Activated naive CD4-positive, alpha-beta T cell treated with anti-CD3 and anti-CD28 coated beads, Interleukin-2, amount 50 U/mL, for 24 hours (primary cell): ENCODE data around the gene PIP4K2A.
A peak's percentile ranks its signal among the peaks of the same experiment; 100 is the strongest.
"Not testable (repeated sequence)": the region's sequence is repeated elsewhere in the genome, so short reads cannot be mapped to it uniquely, and the experiment has no call there.

Experiments used
- H3K27ac Mint-ChIP-seq: one replicate; pipeline ENCODE4 v1.8.0; 2021; ENCODE audit warnings: mild to moderate bottlenecking, mixed read lengths
- H3K27me3 Mint-ChIP-seq: one replicate; pipeline ENCODE4 v1.8.0; 2021; ENCODE audit warnings: mixed read lengths
- H3K36me3 Mint-ChIP-seq: one replicate; pipeline ENCODE4 v1.8.0; 2021; ENCODE audit warnings: mixed read lengths
- H3K4me1 Mint-ChIP-seq: one replicate; pipeline ENCODE4 v1.8.0; 2021; ENCODE audit warnings: mixed read lengths
- H3K4me3 Mint-ChIP-seq: one replicate; pipeline ENCODE4 v1.8.0; 2021; ENCODE audit warnings: mild to moderate bottlenecking, mixed read lengths
- H3K9me3 Mint-ChIP-seq: one replicate; pipeline ENCODE4 v1.8.0; 2021; ENCODE audit warnings: mixed read lengths

PIP4K2A gene

DNA sequence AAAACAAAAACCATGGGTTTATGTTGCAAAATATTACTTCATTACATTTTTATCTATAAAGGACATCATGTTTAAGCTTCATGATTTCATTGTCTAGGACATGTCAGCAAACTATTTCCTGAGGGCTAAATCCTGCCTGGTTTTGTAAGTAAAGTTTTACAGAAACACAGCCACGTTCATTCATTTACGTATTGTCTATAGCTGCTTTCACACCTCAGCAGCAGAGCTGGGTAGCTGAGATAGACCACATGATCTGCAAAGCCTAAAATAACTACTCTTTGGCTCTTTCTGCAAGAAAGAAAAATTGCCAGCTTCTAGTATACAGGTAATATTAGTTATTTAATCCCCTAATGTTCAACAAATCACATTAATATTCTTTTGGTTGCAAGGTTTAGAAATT, 12.7 kb upstream of the PIP4K2A start:
- H3K27me3 Mint-ChIP-seq, result no peaks in the 10 kb centered on the region
- H3K9me3 Mint-ChIP-seq, result no peaks in the 10 kb centered on the region
- H3K36me3 Mint-ChIP-seq, result no peaks in the 10 kb centered on the region
- peaks cover 25% of the 10 kb centered on the region for H3K4me1 Mint-ChIP-seq
- no peak overlapping the region for H3K4me3 Mint-ChIP-seq
- no peak overlapping the region for H3K27ac Mint-ChIP-seq

DNA sequence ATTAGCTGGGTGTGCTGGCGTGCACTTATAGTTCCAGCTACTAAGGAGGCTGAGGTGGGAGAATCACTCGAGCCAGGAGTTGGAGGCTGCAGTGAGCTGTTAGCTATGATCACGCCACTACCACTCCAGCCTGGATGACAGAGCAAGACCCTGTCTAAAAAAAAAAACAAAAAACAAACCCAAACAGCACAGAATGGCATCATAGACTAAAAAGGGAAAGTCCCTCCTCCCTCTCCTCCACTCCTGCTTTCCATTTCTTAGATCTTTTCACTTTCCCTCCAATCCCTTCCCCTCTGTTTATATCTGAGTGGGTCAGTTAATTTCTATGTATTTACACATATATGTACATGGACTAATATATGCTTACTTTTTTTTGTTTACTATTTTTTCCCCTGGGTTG, 10.4 kb upstream of the PIP4K2A start:
- Mint-ChIP-seq H3K27ac (no peak overlapping the region), H3K4me1 (peaks cover 25% of the 10 kb centered on the region), H3K4me3 (no peak overlapping the region), H3K27me3 (no peaks in the 10 kb centered on the region), H3K36me3 (no peaks in the 10 kb centered on the region), H3K9me3 (no peaks in the 10 kb centered on the region)

DNA sequence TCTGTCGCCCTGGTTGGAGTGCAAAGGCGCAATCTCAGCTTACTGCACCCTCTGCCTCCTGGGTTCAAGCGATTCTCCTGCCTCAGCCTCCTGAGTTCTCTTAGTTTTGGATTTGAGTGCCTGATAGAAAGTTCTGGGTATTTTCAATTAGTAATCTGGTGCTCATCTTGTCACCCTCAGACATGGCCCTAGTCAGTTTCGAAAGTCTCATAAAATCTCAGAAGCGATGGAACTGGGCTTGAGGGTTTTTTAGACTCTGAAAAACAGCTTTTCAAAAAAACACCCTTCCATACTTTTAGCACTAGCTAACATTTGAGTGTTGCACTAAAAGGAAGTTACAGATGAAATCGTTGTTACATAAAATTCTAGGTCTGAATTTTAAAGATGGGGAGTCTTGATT, 9.4 kb upstream of the PIP4K2A start:
- H3K36me3 Mint-ChIP-seq, result no peaks in the 10 kb centered on the region
- no peaks in the 10 kb centered on the region for H3K9me3 Mint-ChIP-seq
- no peak overlapping the region for H3K27ac Mint-ChIP-seq
- peaks cover 25% of the 10 kb centered on the region for H3K4me1 Mint-ChIP-seq
- no peaks in the 10 kb centered on the region for H3K27me3 Mint-ChIP-seq
- no peak overlapping the region for H3K4me3 Mint-ChIP-seq

DNA sequence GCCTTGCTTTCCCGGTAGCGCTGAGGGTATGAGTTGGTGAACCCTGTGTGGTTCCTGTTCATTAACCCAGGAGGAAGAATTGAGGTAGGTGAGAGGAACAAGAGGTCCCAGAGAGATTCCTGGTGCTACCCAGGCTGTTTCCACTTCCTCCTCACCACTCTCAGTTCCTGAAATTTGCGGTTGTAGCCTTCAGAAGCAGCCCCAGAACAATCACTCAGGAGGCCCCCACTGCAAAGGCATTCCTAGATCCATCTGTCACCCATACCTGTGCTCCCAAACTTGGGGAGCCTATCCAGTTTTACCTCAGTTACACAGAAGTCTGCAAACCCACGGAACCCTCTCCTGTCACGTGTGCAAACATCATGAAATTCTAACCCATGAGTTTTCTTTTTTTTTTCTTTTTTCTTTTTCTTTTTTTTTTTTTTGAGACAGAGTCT, 9.0 kb upstream of the PIP4K2A start:
- H3K9me3 Mint-ChIP-seq, result no peaks in the 10 kb centered on the region
- H3K4me3 Mint-ChIP-seq, result no peak overlapping the region
- H3K36me3 Mint-ChIP-seq, result no peaks in the 10 kb centered on the region
- H3K27me3 Mint-ChIP-seq, result no peaks in the 10 kb centered on the region
- no peak overlapping the region for H3K27ac Mint-ChIP-seq
- peaks cover 25% of the 10 kb centered on the region for H3K4me1 Mint-ChIP-seq

DNA sequence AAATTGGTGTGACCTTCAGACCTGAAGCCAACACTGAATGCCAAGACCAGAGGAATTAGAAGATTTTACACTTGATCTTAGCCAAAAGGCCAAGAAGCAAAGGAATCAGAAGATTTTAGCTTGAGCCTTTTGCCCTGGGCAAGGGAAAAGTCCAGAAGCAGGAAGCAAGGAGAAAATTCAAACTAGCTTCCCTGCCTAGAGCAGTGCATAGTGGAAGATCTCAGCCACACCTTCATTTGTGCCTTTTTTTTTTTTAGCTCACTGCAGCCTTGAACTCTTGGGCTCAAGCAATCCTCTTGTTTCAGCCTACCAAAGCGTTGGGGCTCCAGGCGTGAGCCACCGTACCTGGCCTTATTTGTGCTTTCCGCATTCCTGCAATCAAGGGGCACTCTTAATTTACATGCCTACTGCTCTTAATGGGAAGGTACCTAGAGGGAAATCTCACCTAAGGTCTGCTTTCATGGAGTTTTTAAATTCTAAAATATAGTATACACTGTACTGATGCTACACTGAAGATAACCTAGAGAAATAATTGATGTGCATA, 8.3 kb upstream of the PIP4K2A start:
- Mint-ChIP-seq H3K4me1 (peaks cover 23% of the 10 kb centered on the region), H3K27ac (no peak overlapping the region), H3K4me3 (no peak overlapping the region), H3K9me3 (no peaks in the 10 kb centered on the region), H3K27me3 (no peaks in the 10 kb centered on the region), H3K36me3 (no peaks in the 10 kb centered on the region)

DNA sequence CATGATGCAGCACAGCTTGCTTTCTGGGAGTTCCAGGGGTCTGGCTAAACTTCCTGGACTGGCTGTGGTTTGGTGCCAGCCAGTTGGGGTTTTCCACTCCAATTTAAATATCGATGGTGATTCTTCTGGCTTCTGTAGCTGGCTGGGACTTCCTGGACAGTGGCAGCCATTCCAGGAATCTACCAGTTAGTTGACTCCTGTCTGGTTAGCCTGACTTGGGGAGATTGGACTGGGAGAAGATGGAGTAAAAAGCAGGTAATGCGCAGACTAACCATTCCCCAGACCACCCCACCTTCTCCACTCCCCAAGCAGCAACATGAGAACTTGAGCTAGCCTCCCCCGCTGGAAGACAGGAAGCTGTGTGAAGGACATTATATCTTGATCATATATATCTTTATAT, 6.3 kb upstream of the PIP4K2A start:
- no peaks in the 10 kb centered on the region for H3K27me3 Mint-ChIP-seq
- no peak overlapping the region for H3K27ac Mint-ChIP-seq
- no peaks in the 10 kb centered on the region for H3K9me3 Mint-ChIP-seq
- H3K4me3 Mint-ChIP-seq, result no peak overlapping the region
- peaks cover 19% of the 10 kb centered on the region for H3K4me1 Mint-ChIP-seq
- no peaks in the 10 kb centered on the region for H3K36me3 Mint-ChIP-seq

DNA sequence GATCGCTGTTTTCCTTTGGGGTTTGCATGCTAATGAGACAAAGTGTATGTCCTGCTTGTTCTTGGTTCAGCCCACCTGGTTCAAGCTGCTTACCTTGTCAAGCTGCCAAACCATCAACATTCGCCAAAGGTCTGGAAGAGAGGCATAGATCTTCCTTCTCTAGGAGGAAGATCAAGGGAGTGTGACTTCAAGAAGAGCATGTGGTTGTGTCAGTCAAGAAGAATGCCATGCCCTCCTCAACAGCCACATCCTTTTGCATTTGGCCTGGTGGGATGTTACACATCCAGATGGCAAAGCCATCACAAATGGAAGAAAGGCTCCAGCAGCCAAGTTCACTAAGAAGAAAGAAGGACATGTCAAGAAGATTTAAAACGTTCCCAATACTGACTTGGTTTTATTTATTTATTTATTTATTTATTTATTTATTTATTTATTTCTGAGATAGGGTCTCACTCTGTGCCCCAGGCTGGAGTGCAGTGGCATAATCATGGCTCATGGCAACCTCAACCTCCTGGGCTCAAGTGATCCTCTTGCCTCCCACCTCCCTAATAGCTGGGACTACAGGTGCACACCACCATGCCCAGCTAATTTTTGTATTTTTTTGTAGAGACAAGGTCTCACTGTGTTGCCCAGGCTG, 5.1 kb upstream of the PIP4K2A start:
- no peaks in the 10 kb centered on the region for H3K9me3 Mint-ChIP-seq
- H3K36me3 Mint-ChIP-seq, result no peaks in the 10 kb centered on the region
- H3K4me1 Mint-ChIP-seq, result peaks cover 17% of the 10 kb centered on the region
- H3K27me3 Mint-ChIP-seq, result no peaks in the 10 kb centered on the region
- H3K27ac Mint-ChIP-seq, result peak overlapping the region; percentile 81
- H3K4me3 Mint-ChIP-seq, result no peak overlapping the region

DNA sequence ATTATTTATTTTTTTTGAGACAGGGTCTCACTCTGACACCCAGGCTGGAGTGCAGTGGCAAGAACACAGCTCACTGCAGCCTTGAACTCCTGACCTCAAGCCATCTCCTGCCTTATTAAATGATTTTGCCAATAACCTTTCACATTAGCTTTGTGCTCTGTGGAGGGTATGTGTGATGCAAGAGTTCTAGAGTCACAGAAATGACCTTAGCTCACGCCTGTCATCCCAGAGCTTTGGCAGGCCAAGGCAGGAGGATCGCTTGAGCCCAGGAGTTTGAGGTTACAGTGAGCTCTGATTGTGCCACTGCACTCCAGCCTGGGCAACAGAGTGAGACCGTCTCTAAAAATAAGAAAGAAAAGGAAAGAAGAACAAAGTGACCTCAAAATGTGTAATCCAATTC, 4.3 kb upstream of the PIP4K2A start:
- peaks cover 14% of the 10 kb centered on the region for H3K4me1 Mint-ChIP-seq
- H3K4me3 Mint-ChIP-seq, H3K9me3 Mint-ChIP-seq, H3K27me3 Mint-ChIP-seq, H3K27ac Mint-ChIP-seq, H3K36me3 Mint-ChIP-seq: not testable (repeated sequence)

DNA sequence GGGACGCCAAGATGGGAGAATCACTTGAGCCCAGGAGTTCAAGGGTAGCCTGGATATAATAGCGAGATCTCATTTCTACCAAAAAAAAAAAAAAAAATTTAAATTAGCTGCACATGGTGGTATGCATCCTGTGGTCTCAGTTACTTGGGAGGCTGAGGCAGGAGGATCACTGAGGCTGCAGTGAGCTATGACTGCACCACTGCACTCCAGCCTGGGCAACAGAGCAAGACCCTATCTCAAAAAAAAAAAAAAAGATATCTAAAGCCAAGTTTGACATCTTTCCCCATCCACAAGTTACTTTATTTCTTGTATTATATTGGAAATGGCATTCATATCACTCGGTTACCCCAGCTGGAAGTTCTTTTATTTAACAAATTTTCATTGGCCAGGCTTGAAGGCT, 3.4 kb upstream of the PIP4K2A start:
- no peak overlapping the region for H3K27ac Mint-ChIP-seq

DNA sequence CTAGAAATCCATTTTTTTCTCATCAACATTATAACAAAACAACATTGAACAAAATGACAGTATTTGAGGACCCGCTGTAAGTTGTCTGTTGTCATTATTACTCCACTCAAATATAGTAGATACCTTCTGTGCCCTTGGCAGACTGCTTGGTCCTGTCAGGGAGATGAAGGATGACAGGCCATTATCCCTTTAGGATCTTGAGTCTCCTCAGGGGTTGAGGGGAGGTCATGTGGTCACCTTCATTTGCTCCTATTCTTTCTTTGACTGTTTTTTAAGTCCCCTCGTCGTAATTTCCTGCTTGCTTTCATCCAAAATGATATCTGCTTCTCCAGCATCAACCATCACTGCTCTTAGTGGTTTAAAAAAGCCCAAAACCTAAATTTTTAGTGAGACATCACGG, 2.6 kb upstream of the PIP4K2A start:
- Mint-ChIP-seq H3K4me3 (no peak overlapping the region), H3K9me3 (no peaks in the 10 kb centered on the region), H3K36me3 (no peaks in the 10 kb centered on the region), H3K27ac (no peak overlapping the region), H3K4me1 (peaks cover 10% of the 10 kb centered on the region), H3K27me3 (no peaks in the 10 kb centered on the region)

More for the DNA sequence above, 3.4 kb upstream of the PIP4K2A start:
- Mint-ChIP-seq H3K4me1 (peaks cover 5% of the 10 kb centered on the region), H3K4me3 (no peak overlapping the region), H3K27me3 (no peaks in the 10 kb centered on the region), H3K9me3 (no peaks in the 10 kb centered on the region), H3K36me3 (no peaks in the 10 kb centered on the region)

DNA sequence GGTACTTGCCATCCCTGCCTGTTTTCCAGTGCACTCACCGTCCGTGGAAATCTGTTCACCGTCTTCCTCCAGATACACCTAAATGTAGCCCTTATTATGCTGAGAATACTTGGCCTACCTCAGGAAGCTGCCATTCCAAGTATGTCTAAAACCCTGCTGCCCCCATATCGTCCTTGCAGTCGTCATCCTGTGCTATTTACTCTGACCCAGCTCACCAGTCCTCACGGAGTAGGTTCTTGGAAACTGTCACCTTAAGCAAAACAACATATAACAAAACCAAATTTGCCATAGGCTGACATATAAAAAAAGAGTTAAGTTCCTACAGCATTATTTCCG, 880 bp upstream of the PIP4K2A start:
- Mint-ChIP-seq H3K36me3 (peaks cover 2% of the 10 kb centered on the region), H3K4me3 (peak overlapping the region; percentile 82), H3K27ac (peak overlapping the region; percentile 76), H3K4me1 (peaks cover 27% of the 10 kb centered on the region), H3K27me3 (no peaks in the 10 kb centered on the region), H3K9me3 (no peaks in the 10 kb centered on the region)

DNA sequence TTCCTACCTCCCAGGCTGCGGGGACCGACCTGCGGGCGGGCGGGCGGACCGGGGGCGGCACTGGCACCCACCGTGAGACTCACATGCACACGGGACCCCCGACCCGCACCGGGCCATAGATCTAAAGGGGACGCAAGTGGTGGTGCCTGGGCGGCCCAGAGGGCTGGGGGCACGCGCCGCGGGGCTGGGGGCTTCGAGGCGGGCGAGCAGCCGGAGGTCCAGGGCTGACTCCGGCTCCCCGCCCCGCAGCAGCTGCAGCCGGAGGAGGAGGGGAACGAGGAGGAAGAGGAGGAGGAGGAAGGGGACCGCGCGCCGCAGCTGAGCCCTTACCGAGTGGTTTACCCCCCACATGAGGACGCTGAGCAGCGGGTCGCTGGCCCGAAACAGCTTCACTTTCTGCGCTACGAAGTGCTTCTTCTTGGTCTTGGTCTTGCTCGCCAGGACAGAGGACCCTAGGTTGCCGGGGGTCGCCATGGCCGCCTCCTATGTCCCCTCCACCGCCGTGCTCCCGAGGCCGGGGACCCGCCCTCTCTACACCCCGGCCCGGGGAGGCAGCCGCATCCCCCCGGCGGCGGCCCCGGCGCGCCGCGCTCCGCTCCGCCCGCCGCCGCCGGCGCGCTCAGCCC, 412 bp downstream of the PIP4K2A start:
- H3K9me3 Mint-ChIP-seq, result no peaks in the 10 kb centered on the region

DNA sequence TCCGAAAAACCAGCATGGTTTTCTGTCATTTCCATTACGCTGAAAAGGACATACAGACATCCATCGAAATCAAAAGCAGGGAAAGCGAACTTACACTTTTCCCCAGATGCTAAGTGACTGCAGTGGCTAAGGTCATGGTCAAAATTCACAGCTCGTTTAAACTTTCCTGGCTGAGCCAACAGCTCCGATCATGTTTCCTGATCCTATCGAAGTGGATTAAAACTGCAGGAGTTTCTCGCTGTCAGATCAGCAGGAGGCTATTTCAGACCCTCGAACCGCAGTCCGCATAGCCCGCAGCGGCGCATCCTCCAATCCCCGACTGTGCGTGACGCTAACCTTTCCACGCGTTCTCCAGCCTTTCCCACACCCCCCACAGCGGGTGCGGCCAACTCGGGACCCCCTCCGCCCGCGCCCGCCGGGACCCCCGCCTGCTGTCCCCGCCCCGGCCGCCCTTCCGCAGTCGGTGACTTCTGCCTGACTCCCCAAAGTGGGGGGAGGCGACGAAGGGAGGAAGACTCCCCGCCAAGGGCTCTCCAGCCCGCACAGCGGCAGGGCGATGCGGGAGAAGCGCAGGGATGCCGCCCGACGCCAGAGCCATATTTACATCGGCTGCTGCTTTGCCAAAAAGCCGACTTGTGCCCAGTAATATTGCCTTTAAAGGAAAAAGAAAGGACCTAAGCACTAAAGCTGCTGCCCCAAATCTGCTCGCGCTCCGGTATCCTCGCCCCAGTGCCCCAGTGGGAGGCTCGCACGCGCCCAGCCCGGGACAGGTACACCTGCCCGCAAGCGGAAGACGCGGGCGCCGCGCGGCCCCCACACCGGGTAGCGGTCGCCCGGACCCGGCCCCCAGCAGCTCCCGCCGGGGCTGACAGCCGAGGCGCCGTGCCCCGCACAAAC, 1.2 kb downstream of the PIP4K2A start:
- H3K27ac Mint-ChIP-seq, result peak overlapping the region; percentile 91
- no peaks in the 10 kb centered on the region for H3K9me3 Mint-ChIP-seq
- no peaks in the 10 kb centered on the region for H3K27me3 Mint-ChIP-seq
- peaks cover 48% of the 10 kb centered on the region for H3K4me1 Mint-ChIP-seq
- H3K4me3 Mint-ChIP-seq, result peak overlapping the region; percentile 87
- peaks cover 2% of the 10 kb centered on the region for H3K36me3 Mint-ChIP-seq

More for the DNA sequence above, 412 bp downstream of the PIP4K2A start:
- Mint-ChIP-seq H3K36me3 (peaks cover 2% of the 10 kb centered on the region), H3K27me3 (no peaks in the 10 kb centered on the region), H3K4me1 (peaks cover 40% of the 10 kb centered on the region), H3K27ac (no peak overlapping the region), H3K4me3 (peak overlapping the region; percentile 87)

DNA sequence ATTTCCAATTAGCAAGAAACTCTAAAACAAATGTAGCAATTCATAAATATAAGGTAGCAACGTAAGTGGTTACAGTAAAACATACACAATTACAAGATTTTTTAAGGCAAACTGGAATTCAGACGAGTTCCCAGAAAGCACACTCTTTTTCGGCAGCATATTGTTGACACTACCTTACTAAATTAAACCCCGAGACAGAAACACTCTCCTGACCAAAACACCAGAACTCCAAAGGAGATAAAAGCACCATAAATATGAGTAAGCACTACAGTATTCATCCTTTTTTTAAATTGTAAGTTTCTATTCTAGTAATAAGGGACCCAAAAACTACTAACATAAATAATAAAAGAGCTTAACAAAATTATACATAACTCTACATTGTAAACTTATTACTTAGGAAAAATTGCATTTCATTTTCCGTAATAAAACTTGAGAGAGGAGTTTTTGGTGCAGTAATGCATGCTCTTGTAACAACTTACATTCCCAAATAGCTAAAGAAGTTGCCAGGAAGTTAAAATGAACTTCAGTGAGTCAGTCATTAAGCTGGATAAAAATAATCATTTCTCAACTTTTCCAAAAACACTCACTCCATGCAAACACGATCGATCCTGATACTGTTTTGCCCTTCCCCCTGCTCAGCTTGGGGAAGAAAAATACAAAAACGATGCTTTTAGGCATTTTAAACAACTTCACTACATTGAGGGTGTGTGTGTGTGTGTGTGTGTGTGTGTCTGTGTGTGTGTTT, 2.0 kb downstream of the PIP4K2A start:
- H3K27me3 Mint-ChIP-seq, result no peaks in the 10 kb centered on the region
- H3K4me3 Mint-ChIP-seq, result peak overlapping the region; percentile 87
- peak overlapping the region; percentile 91 for H3K27ac Mint-ChIP-seq
- H3K4me1 Mint-ChIP-seq, result peaks cover 56% of the 10 kb centered on the region
- H3K36me3 Mint-ChIP-seq, result peaks cover 2% of the 10 kb centered on the region
- H3K9me3 Mint-ChIP-seq, result no peaks in the 10 kb centered on the region

DNA sequence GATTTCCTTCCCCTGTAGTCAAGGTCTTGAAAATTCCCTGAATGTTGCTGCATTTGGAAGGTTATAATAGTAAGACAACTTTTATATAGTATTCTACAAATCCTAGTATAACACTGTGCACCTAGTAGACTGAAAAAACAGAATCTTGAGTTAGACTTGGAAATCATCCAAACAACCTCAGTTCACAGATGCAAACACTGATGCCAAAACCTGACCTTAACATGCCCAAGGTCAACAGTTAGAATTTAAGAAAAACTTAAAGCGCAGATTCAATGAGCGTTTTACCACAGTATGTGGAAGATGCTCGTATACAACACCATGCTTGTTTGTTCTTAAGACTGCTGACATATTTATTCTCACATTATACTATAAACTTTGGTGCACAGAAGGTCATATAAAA, 3.0 kb downstream of the PIP4K2A start:
- Mint-ChIP-seq H3K27ac (peak overlapping the region; percentile 99), H3K9me3 (peaks cover 2% of the 10 kb centered on the region), H3K4me1 (peaks cover 65% of the 10 kb centered on the region), H3K4me3 (peak overlapping the region; percentile 78), H3K36me3 (peaks cover 4% of the 10 kb centered on the region), H3K27me3 (no peaks in the 10 kb centered on the region)
